HepG2 (cell line): ENCODE results near the gene MYOZ3. TPM values are rescaled to one million over a fixed set of nuclear protein-coding genes. Genes with fewer than 3 reads are reported as not detected.

ENCODE experiments used
- AHR ChIP-seq: IDR thresholded peaks from 2 replicates; pipeline ENCODE4 v1.6.1; 2018; ENCODE audit warnings: missing genetic modification reagents, missing compliant biosample characterization
- BRF2 ChIP-seq: sonication (generic); formaldehyde crosslinking; IDR thresholded peaks from 2 replicates; pipeline ENCODE4 v1.8.1; 2022; ENCODE audit warnings: mild to moderate bottlenecking, missing genetic modification reagents
- CEBPG ChIP-seq: IDR thresholded peaks from 2 replicates; pipeline ENCODE4 v1.6.1; 2016
- DMAP1 ChIP-seq: IDR thresholded peaks from 2 replicates; pipeline ENCODE4 v1.6.1; 2016
- FOXJ3 ChIP-seq: sonication (generic); formaldehyde crosslinking; IDR thresholded peaks from 2 replicates; pipeline ENCODE4 v1.4.0; 2020; ENCODE audit warnings: missing genetic modification reagents, mild to moderate bottlenecking, borderline replicate concordance
- HMGXB4 ChIP-seq, 2 experiments: sonication (generic) in 1 of 2; formaldehyde crosslinking in 1 of 2; IDR thresholded peaks; 2 replicates each; pipeline versions ENCODE4 v1.4.0 to v1.6.1; 2018 to 2020; ENCODE audit warnings: missing genetic modification reagents in 2 of 2, borderline replicate concordance in 1 of 2, low read depth in 1 of 2, mild to moderate bottlenecking in 1 of 2, missing biosample characterization in 1 of 2
- IKZF4 ChIP-seq: sonication (generic); formaldehyde crosslinking; IDR thresholded peaks from 2 replicates; pipeline ENCODE4 v1.5.1; 2020; ENCODE audit warnings: borderline replicate concordance, mild to moderate bottlenecking, low read depth, missing genetic modification reagents; ENCODE audit errors: not compliant biosample characterization
- KMT2A ChIP-seq: sonication (generic); formaldehyde crosslinking; IDR thresholded peaks from 2 replicates; pipeline ENCODE4 v1.4.0; 2020; ENCODE audit warnings: missing genetic modification reagents
- MIXL1 ChIP-seq: IDR thresholded peaks from 2 replicates; pipeline ENCODE4 v1.6.1; 2016
- SALL2 ChIP-seq: sonication (generic); formaldehyde crosslinking; IDR thresholded peaks from 2 replicates; pipeline ENCODE4 v1.8.1; 2023; ENCODE audit warnings: mild to moderate bottlenecking, missing genetic modification reagents, inconsistent platforms
- SAP130 ChIP-seq: IDR thresholded peaks from 2 replicates; pipeline ENCODE4 v1.6.1; 2016; ENCODE audit warnings: low read depth
- TERF1 ChIP-seq: sonication (generic); formaldehyde crosslinking; IDR thresholded peaks from 2 replicates; pipeline ENCODE4 v1.8.0; 2022; ENCODE audit warnings: mild to moderate bottlenecking, missing genetic modification reagents, moderate library complexity
- ZBTB3 ChIP-seq: sonication (generic); formaldehyde crosslinking; IDR thresholded peaks from 2 replicates; pipeline ENCODE4 v1.4.0; 2020; ENCODE audit warnings: low read depth, mild to moderate bottlenecking, moderate library complexity, missing genetic modification reagents, borderline replicate concordance
- ZFY ChIP-seq: sonication (generic); formaldehyde crosslinking; IDR thresholded peaks from 2 replicates; pipeline ENCODE4 v1.4.0; 2020; ENCODE audit warnings: missing genetic modification reagents
- ZNF234 ChIP-seq: sonication (generic); formaldehyde crosslinking; conservative IDR thresholded peaks from 2 replicates; pipeline ENCODE4 v1.5.1; 2020; ENCODE audit warnings: mild to moderate bottlenecking, missing genetic modification reagents
- ZNF512 ChIP-seq: sonication (generic); formaldehyde crosslinking; IDR thresholded peaks from 2 replicates; pipeline ENCODE4 v1.4.0; 2020; ENCODE audit warnings: mild to moderate bottlenecking, missing genetic modification reagents
- ZNF709 ChIP-seq: sonication (generic); formaldehyde crosslinking; IDR thresholded peaks from 2 replicates; pipeline ENCODE4 v1.5.0; 2020; ENCODE audit warnings: mild to moderate bottlenecking, missing genetic modification reagents
- ZSCAN9 ChIP-seq: IDR thresholded peaks from 2 replicates; pipeline ENCODE4 v1.6.1; 2016; ENCODE audit warnings: borderline replicate concordance
- polyA plus RNA-seq, 8 experiments: library from polyadenylated mRNA; depleted of rRNA in 3 of 8; stranded (reverse) in 7 of 8; unstranded in 1 of 8; fragments of >200 nt; fragmentation: Illumina TruSeq in 4 of 8; extraction: Trizol in 4 of 8; gene quantifications; 2 replicates each; pipeline versions ENCODE4 v1.2.1 to v1.2.3, GENCODE V29; 2011 to 2016; ENCODE audit warnings: low read depth in 4 of 8, missing spikeins in 1 of 8, mixed read lengths in 1 of 8; ENCODE audit not compliant: insufficient read depth in 1 of 8
- total RNA-seq, 5 experiments: library from RNA; depleted of rRNA; stranded (reverse); fragments of >200 nt; fragmentation: Illumina TruSeq; extraction: Trizol; gene quantifications; 2 replicates each; pipeline ENCODE4 v1.2.3, GENCODE V29; 2016; ENCODE audit warnings: low read depth in 1 of 5
- TF ChIP-seq, protein P1 (sequence below): sonication (generic); formaldehyde crosslinking; IDR thresholded peaks from 2 replicates; pipeline ENCODE4; 2020; ENCODE audit warnings: missing genetic modification reagents, mild to moderate bottlenecking, borderline replicate concordance

The MYOZ3 gene
- total and polyA plus RNA-seq, 2 of the 13 experiments (the other 11 are each of a cell fraction or from before 2014, with no cell fraction given) = 0.05 TPM; not detected in 1

- peak; percentile 53; the same call in 1 of the 2 replicates for TF ChIP-seq CEBPG (CRISPR knock-in tag)
- TF ChIP-seq TERF1 (CRISPR knock-in tag) = no peak
- peak; percentile 84; the same call in 1 of the 2 replicates for TF ChIP-seq AHR (CRISPR knock-in tag)
- no peak for TF ChIP-seq ZBTB3 (CRISPR knock-in tag)
- TF ChIP-seq FOXJ3 (CRISPR knock-in tag) = peak; percentile 67; the same call in 1 of the 2 replicates
- peak; percentile 88; the same call in 1 of the 2 replicates for TF ChIP-seq DMAP1
- peak; percentile 78 for TF ChIP-seq ZNF512
- no peak for TF ChIP-seq ZNF234 (CRISPR knock-in tag)
- peak; percentile 35; the same call in 1 of the 2 replicates for TF ChIP-seq SALL2 (CRISPR knock-in tag)
- peak; percentile 21; the same call in 1 of the 2 replicates for TF ChIP-seq MIXL1
- peak; percentile 70; the same call in 1 of the 2 replicates for TF ChIP-seq ZNF709 (CRISPR knock-in tag)
- TF ChIP-seq HMGXB4 (CRISPR knock-in tag; IDR thresholded peaks at IDR 0.05; ENCODE audit: borderline replicate concordance in 1 of 2, low read depth in 1 of 2) = peak; percentile 88 to 93
- TF ChIP-seq, protein P1, sequence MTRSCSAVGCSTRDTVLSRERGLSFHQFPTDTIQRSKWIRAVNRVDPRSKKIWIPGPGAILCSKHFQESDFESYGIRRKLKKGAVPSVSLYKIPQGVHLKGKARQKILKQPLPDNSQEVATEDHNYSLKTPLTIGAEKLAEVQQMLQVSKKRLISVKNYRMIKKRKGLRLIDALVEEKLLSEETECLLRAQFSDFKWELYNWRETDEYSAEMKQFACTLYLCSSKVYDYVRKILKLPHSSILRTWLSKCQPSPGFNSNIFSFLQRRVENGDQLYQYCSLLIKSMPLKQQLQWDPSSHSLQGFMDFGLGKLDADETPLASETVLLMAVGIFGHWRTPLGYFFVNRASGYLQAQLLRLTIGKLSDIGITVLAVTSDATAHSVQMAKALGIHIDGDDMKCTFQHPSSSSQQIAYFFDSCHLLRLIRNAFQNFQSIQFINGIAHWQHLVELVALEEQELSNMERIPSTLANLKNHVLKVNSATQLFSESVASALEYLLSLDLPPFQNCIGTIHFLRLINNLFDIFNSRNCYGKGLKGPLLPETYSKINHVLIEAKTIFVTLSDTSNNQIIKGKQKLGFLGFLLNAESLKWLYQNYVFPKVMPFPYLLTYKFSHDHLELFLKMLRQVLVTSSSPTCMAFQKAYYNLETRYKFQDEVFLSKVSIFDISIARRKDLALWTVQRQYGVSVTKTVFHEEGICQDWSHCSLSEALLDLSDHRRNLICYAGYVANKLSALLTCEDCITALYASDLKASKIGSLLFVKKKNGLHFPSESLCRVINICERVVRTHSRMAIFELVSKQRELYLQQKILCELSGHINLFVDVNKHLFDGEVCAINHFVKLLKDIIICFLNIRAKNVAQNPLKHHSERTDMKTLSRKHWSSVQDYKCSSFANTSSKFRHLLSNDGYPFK (CRISPR knock-in tag) = peak; percentile 92; the same call in 1 of the 2 replicates
- TF ChIP-seq ZFY (CRISPR knock-in tag) = peak; percentile 96
- TF ChIP-seq IKZF4 (CRISPR knock-in tag) = peak; percentile 15
- peak; percentile 60; the same call in 1 of the 2 replicates for TF ChIP-seq KMT2A (CRISPR knock-in tag)
- TF ChIP-seq ZSCAN9 (CRISPR knock-in tag) = peak; percentile 71; the same call in 1 of the 2 replicates
- TF ChIP-seq SAP130 (CRISPR knock-in tag) = peak; percentile 88
- peak; percentile 66 for TF ChIP-seq BRF2 (CRISPR knock-in tag)
These were observed 39.7 kb downstream of the MYOZ3 start, which contains the start of gene RBM22 (continued) for GRCh38 chr5:150700594-150701377.
